GM12873 (cell line): Measurements from ENCODE around the gene PDE4B.
A peak's percentile ranks its signal among the peaks of the same experiment; 100 is the strongest.

Experiments
- TF ChIP-seq, protein P1 (sequence below): IDR thresholded peaks from 2 replicates; pipeline ENCODE4 v1.5.1; 2012; ENCODE audit warnings: low read depth, mild to moderate bottlenecking, moderate library complexity, low read length, control low read depth; ENCODE audit not compliant: insufficient read depth; ENCODE audit errors: missing control alignments

Gene PDE4B

DNA sequence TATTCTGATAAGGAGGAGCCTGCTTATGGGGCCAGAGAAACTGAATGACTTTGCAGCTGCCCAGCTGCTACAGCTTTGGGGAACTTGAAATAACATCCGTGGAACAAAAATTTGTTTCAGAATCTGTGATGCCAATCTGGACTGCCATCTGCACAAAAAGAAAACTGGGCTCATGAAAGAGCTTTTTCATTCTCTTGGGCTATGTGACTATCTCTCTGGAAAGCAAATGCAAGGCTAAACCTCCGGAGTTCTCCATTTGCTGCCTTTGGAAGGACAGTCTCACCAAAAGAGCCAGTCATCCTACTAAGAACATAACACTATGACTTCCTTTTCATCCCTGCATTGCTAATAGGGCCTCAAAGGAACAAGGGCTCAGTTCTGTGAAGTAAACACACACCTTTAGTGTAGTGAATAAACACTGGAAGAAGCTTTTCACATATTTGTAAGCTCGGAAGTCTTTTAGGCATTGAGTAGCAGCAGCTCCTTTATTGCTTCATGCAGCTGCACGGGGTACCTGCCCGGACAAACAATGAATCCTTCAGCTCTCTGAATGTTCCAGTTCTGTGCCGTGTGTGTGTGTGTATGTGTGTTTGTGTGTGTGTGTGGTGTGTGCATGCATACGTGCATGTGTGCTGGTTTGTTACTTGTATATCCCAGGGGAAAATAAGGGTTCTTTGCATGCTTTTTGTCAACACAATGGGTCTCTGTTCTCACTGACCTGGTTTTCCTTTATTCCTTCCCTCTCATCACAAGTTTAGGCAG is 485.7 kb downstream of the PDE4B start:
- TF ChIP-seq, protein P1, sequence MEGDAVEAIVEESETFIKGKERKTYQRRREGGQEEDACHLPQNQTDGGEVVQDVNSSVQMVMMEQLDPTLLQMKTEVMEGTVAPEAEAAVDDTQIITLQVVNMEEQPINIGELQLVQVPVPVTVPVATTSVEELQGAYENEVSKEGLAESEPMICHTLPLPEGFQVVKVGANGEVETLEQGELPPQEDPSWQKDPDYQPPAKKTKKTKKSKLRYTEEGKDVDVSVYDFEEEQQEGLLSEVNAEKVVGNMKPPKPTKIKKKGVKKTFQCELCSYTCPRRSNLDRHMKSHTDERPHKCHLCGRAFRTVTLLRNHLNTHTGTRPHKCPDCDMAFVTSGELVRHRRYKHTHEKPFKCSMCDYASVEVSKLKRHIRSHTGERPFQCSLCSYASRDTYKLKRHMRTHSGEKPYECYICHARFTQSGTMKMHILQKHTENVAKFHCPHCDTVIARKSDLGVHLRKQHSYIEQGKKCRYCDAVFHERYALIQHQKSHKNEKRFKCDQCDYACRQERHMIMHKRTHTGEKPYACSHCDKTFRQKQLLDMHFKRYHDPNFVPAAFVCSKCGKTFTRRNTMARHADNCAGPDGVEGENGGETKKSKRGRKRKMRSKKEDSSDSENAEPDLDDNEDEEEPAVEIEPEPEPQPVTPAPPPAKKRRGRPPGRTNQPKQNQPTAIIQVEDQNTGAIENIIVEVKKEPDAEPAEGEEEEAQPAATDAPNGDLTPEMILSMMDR, result no peak

DNA sequence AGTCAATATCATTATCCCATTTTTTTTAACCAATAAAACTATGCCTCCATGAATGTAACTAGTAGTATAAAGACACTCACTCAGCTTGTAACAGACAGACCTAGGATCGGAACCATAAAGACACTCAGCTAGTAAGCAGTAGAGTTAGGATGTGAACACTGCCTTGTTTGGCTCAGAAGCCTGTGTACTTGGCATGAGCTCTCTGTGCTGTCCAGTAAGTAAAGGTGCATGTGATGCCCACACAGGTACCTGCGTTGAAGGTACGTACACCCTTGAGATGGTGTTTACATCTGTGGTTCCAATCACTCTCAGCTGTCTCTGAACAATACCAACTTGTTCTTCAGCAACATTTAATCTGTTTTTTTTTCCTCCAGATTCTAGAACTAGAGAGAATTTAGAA is 489.1 kb downstream of the PDE4B start:
- TF ChIP-seq, protein P1, result no peak

DNA sequence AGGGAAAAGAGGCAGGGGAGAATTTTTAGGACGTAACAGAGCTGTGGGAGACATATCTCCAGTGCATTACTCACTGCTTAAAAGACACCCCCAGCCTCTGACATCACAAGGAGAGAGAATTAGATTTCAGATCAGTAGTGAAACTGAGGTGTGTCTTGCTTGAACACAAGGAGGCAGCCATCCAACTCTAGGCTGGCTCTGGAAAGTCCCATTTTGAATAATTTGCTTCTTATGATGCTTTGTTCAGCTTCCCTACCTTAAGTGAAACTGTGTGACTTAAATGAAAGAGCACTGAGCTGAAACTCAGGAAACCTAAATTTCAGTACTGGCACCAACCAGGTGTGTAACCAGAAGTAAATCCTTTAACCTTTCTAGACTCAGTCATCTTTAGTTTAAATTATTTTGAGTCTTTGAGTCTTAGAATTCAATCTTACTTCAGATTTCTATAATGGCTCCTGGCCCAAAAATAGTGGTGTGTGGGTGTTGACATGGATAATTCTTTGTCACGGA is 489.7 kb downstream of the PDE4B start:
- TF ChIP-seq, protein P1, result peak; percentile 39

DNA sequence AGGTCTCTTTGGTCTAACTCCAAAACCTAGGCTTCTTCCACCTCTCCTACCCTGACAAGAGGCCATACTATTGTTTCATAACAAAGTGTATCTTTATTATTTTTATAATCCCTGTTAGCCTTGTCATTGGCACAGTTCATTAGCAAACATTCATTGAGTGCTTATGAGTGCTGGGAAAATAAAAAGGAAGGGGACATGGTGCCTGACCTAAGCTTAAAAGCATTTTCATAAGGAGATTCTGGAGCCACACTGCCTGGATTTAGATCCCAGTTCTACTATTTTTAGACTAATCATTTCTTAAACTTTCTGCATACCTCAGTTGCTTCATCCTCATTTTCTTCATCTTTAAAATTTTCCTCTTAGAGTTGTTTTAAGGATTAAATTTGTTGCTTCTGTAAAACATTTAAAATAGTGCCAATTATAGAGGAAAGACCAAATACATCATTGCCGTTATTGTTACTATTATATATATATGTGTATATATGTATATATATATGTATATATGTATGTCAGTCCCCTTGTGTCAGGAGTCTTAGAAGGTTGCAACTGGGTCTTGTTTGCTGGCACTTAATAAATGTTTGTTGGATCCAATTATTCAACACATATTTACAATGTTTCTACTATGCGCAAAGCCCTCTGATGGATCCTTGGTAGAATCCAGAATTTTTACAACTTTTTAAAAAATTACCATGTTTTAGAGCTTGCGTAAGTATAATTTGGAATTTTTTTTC is 490.4 kb downstream of the PDE4B start:
- TF ChIP-seq, protein P1, result no peak

DNA sequence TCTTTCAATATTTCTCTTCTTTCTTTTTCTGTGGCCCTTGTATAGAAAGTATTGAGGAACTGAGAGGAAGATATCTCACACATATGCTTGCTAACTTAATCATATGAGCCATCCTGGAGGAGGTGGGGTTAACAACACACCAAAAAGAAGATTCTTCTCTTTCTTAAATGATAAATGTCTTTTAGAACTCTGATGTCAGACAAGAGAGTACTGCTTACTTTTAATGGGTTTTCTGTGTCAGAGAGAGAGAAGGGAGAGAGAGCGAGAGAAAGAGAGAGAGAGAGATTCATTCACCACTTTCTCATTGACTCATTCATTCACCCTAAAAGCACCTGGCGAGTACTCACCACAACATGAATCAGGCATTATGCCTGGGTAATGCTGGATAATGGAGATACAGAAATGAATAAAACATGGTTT is 490.9 kb downstream of the PDE4B start:
- TF ChIP-seq, protein P1, result no peak

DNA sequence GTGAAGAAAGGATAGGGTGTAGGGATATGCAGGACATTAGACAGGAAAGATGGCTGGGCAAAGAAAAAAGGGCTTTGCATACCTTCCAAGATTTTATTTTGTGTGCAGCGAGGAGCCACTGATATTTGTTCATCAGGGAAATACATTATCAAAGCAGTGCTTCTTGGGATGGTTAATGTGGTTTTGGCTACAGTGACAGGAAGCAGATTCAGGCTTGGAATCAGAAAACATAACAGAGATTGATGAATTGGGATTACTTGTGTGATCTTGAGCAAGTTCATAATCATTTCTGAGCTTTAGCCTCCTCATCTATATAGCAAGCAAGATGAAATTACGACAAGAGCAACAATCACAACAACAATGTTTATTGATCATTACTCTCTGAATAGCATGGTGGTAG is 492.1 kb downstream of the PDE4B start:
- TF ChIP-seq, protein P1, result no peak

DNA sequence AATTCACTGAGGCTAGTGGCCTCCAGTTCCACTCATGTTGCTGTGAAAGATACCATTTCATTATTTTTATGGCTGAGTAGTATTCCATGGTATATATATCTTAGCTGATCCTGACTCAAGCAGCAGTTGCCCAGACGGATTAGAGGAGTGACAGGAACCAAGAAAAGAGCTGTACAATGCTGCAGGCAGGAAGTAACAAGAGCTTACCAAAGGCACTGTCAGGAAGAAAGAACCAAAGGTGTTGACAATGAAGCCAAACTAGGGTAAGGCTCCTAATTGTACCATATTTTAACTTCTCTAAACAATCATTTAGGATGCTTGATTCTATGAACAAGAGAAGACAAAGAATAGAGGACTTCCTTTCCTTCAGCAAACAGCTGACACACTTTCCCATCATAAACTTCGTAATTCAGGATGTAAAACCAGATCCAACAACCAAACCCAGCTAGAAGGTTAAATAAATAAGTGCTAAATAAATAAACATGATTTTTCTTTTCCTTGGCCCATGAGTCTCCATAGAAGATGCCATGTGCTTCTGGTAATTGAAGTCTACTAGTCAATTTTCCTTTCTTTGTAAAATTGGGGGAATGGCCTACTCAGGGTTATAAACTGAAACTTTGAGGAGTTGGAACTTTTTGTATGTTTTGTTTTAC is 493.0 kb downstream of the PDE4B start:
- TF ChIP-seq, protein P1, result no peak
